ENCODE results near the gene MYO5A. TPM values are rescaled to one million over a fixed set of nuclear protein-coding genes. Genes with fewer than 3 reads are reported as not detected.
"Not testable (repeated sequence)": the region's sequence is repeated elsewhere in the genome, so short reads cannot be mapped to it uniquely, and the experiment has no call there.

The MYO5A gene
- polyA plus RNA-seq, 3 donors = 6.9 to 33.5 (median 16.6) TPM

- no peak overlapping the region for H3K4me3 ChIP-seq (replicated peaks in 1 of 3; ENCODE audit: low read depth in 2 of 3, low read length in 3 of 3)
- H3K27ac ChIP-seq (ENCODE audit: low read depth in 1 of 2, low read length in 2 of 2) = no peak overlapping the region
- no peaks in the 10 kb centered on the region for H3K9me3 ChIP-seq (replicated peaks in 1 of 2; ENCODE audit: control insufficient read depth in 1 of 2, insufficient read depth in 1 of 2, low read length in 2 of 2)
- DNase-seq = no peak
- no peaks in the 10 kb centered on the region for H3K36me3 ChIP-seq (replicated peaks in 1 of 2; ENCODE audit: control insufficient read depth in 1 of 2, insufficient read depth in 2 of 2, low read length in 2 of 2)
- H3K9ac ChIP-seq (ENCODE audit: insufficient read depth, low read length, poor library complexity, severe bottlenecking) = no peak overlapping the region
- peaks cover 26% of the 10 kb centered on the region for H3K4me1 Mint-ChIP-seq
- peaks cover 15 to 18% of the 10 kb centered on the region in 2 donors for H3K4me1 ChIP-seq (ENCODE audit: control insufficient read depth in 1 of 2, insufficient read depth in 2 of 2, low read length in 2 of 2)
- H3K4me3 Mint-ChIP-seq = no peak overlapping the region
- H3K36me3 Mint-ChIP-seq = peaks cover 0 to 6% of the 10 kb centered on the region in 2 donors
- H3K27me3 Mint-ChIP-seq (ENCODE audit: low read depth in 3 of 3) = peaks cover 0 to 2% (median 0%) of the 10 kb centered on the region in 3 donors
- no peak overlapping the region for H2AFZ ChIP-seq (ENCODE audit: insufficient read depth, low read depth, low read length, poor library complexity, severe bottlenecking)
- H3K79me2 ChIP-seq (ENCODE audit: insufficient read depth, low read length) = peaks cover 100% of the 10 kb centered on the region
- H4K20me1 ChIP-seq (ENCODE audit: insufficient read depth, low read length) = peaks cover 99% of the 10 kb centered on the region
- 100% methylated on average over 3 of the region's 4 CpGs for WGBS (ENCODE audit: insufficient coverage)
- no peaks in the 10 kb centered on the region for H3K27me3 ChIP-seq (ENCODE audit: control insufficient read depth in 2 of 2, insufficient read depth in 2 of 2, low read length in 2 of 2)
- no peak overlapping the region for H3K4me2 ChIP-seq (replicated peaks; ENCODE audit: extremely low read depth, low read length, poor library complexity, severe bottlenecking)
- no peak for TF ChIP-seq CTCF (IDR thresholded peaks at IDR 0.05)
- no peaks in the 10 kb centered on the region for H3K9me3 Mint-ChIP-seq
- H3K27ac Mint-ChIP-seq = no peak overlapping the region
- intact Hi-C loops (cut with micrococcal nuclease) = no loop called here
Measured at GRCh38 chr15:52492132-52492531, 36.5 kb downstream of the MYO5A start.

DNA sequence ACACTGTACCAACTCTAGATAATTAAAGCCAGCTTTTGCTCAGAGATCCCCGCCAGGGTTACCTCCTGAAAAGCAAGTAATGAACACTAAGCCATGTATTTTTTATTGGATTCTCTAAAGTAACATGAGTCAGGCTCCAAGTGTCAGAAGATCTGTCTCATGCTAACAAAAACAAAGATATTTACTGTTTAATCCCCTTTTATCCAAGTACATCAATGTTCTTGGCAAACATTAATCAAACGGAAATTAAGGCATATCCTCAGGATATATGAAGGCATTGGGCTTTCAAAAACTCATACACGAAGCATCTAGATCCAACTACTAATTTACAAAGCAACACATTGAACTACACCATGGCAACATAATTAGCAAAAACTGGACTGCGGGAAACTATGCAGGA is 37.2 kb downstream of the MYO5A start:
- Mint-ChIP-seq H3K27ac (no peak overlapping the region), H3K9me3 (no peaks in the 10 kb centered on the region), H3K36me3 (peaks cover 4 to 10% of the 10 kb centered on the region in 2 donors), H3K4me1 (peaks cover 26% of the 10 kb centered on the region), H3K27me3 (ENCODE audit: low read depth in 3 of 3) (peaks cover 0 to 2% (median 0%) of the 10 kb centered on the region in 3 donors), H3K4me3 (no peak overlapping the region)
- H3K4me2 ChIP-seq (replicated peaks; ENCODE audit: extremely low read depth, low read length, poor library complexity, severe bottlenecking) = no peak overlapping the region
- WGBS (ENCODE audit: insufficient coverage) = 90% methylated on average over 2 of the region's 4 CpGs
- intact Hi-C loops (cut with micrococcal nuclease) = no loop called here
- H3K79me2 ChIP-seq (ENCODE audit: insufficient read depth, low read length) = peaks cover 100% of the 10 kb centered on the region
- H3K9ac ChIP-seq (ENCODE audit: insufficient read depth, low read length, poor library complexity, severe bottlenecking) = no peak overlapping the region
- no peak for DNase-seq
- peaks cover 99% of the 10 kb centered on the region for H4K20me1 ChIP-seq (ENCODE audit: insufficient read depth, low read length)
- H3K27me3 ChIP-seq (ENCODE audit: control insufficient read depth in 2 of 2, insufficient read depth in 2 of 2, low read length in 2 of 2) = no peaks in the 10 kb centered on the region
- no peak overlapping the region for H3K27ac ChIP-seq (ENCODE audit: low read depth in 1 of 2, low read length in 2 of 2)
- H3K4me1 ChIP-seq (ENCODE audit: control insufficient read depth in 1 of 2, insufficient read depth in 2 of 2, low read length in 2 of 2) = peaks cover 9 to 11% of the 10 kb centered on the region in 2 donors
- H3K36me3 ChIP-seq (replicated peaks in 1 of 2; ENCODE audit: control insufficient read depth in 1 of 2, insufficient read depth in 2 of 2, low read length in 2 of 2) = no peaks in the 10 kb centered on the region
- TF ChIP-seq CTCF (IDR thresholded peaks at IDR 0.05) = no peak
- H2AFZ ChIP-seq (ENCODE audit: insufficient read depth, low read depth, low read length, poor library complexity, severe bottlenecking) = no peak overlapping the region
- no peaks in the 10 kb centered on the region for H3K9me3 ChIP-seq (replicated peaks in 1 of 2; ENCODE audit: control insufficient read depth in 1 of 2, insufficient read depth in 1 of 2, low read length in 2 of 2)
- H3K4me3 ChIP-seq (replicated peaks in 1 of 3; ENCODE audit: low read depth in 2 of 3, low read length in 3 of 3) = no peak overlapping the region

DNA sequence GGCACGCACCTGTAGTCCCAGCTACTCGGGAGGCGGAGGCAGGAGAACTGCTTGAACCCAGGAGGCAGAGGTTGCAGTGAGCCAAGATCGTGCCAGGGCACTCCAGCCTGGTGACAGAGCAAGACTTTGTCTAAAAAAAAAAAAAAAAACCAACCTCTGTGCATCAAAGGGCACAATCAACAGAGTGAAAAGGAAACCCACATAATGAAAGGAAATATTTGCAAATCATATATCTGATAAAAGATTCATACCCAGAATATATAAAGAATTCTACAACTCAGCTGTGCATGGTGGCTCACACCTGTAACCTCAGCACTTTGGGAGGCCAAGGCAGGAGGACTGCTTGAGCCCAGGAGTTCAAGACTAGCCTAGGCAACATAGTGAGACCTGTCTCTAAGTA is 39.2 kb downstream of the MYO5A start:
- intact Hi-C loops (cut with micrococcal nuclease); H3K9ac ChIP-seq (ENCODE audit: insufficient read depth, low read length, poor library complexity, severe bottlenecking); H3K4me3 Mint-ChIP-seq; DNase-seq; H2AFZ ChIP-seq (ENCODE audit: insufficient read depth, low read depth, low read length, poor library complexity, severe bottlenecking); H3K27me3 ChIP-seq (ENCODE audit: control insufficient read depth in 2 of 2, insufficient read depth in 2 of 2, low read length in 2 of 2); H3K36me3 Mint-ChIP-seq; H3K4me3 ChIP-seq (replicated peaks in 1 of 3; ENCODE audit: low read depth in 2 of 3, low read length in 3 of 3); H3K27me3 Mint-ChIP-seq (ENCODE audit: low read depth in 3 of 3); H3K4me2 ChIP-seq (replicated peaks; ENCODE audit: extremely low read depth, low read length, poor library complexity, severe bottlenecking); H3K9me3 Mint-ChIP-seq; H3K9me3 ChIP-seq (replicated peaks in 1 of 2; ENCODE audit: control insufficient read depth in 1 of 2, insufficient read depth in 1 of 2, low read length in 2 of 2); H3K27ac ChIP-seq (ENCODE audit: low read depth in 1 of 2, low read length in 2 of 2); H3K36me3 ChIP-seq (replicated peaks in 1 of 2; ENCODE audit: control insufficient read depth in 1 of 2, insufficient read depth in 2 of 2, low read length in 2 of 2); H3K27ac Mint-ChIP-seq: not testable (repeated sequence)
- Histone ChIP-seq H3K79me2 (ENCODE audit: insufficient read depth, low read length) (peaks cover 100% of the 10 kb centered on the region), H3K4me1 (ENCODE audit: control insufficient read depth in 1 of 2, insufficient read depth in 2 of 2, low read length in 2 of 2) (peaks cover 2 to 10% of the 10 kb centered on the region in 2 donors), H4K20me1 (ENCODE audit: insufficient read depth, low read length) (peaks cover 100% of the 10 kb centered on the region)
- whole genome bisulfite sequencing (ENCODE audit: insufficient coverage) = no CpG with 5 or more reads among the region's 4 CpGs
- H3K4me1 Mint-ChIP-seq = peaks cover 26% of the 10 kb centered on the region
